Activated T-cell treated with anti-CD3 and anti-CD28 coated beads, Interleukin-2, amount 50 U/mL, for 1 hour (primary cell): ENCODE measurements around the gene STAC2.
"Not testable (repeated sequence)": the region's sequence is repeated elsewhere in the genome, so short reads cannot be mapped to it uniquely, and the experiment has no call there.

Source experiments
- DNase-seq: peaks from one replicate; pipeline ENCODE4 v3.0.0-alpha.2; 2020

Gene STAC2

DNA sequence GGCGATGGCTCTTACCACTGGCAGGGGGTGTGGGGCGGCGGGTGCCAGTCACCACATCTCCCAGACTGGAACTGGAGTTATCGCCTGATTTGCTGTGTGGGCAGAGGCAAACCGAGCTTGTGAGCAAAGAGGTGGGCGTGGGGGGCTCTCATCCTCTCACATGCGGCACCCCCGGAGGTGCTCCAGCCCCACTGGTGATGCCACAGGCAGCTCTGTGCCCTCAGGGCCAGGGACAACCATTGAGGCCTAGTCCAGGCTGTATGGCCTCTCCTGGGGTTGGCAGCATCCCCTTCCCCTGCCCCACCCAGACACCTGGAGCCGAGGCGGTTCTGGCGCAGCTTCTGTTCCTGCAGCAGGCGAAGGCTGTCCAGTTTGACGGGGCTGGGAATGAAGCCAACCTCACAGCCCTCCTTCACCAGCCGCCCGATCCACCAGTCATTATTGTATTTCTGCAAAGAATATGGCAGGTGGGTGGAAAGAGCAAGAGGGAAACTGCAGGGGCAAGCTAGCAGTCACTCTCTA lies 39.2 kb downstream of the STAC2 start:
- DNase-seq: no peak

DNA sequence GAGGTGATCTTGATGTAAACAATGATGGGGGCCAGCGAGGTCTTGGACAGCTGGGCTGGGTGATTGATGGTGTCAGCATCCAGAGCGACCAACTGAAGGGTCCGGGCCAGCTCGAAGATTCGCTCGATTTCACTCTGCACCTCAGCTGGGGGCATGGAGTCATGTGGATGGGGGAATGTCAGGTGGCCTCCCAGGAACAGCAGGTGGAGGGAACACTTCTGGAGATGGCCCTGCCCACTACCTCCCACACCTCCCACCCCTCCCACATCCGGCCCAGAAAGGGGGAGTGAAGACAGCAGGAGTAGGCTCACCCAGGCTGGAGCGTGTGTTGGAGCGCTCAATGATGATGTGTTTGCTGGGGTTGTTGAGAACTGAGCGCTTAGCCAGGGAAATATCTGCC lies 42.0 kb downstream of the STAC2 start:
- DNase-seq: no peak

DNA sequence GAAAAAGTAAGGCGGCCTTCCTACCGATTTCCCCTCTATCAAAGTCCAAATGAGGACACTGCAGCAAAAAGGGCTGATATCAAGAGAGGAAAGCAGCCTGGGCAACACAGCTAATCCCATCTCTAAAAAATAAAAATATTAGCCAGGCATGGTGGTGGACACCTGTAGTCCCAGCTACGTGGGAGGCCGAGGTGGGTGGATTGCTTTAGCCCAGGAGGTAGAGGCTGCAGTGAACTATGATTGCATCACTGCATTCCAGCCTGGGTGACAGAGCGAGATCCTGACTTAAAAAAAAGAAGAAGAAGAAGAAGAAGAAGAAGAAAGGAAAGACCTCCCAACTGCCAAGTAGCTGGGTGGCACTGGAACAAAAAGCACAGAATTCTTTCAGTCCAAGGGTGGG lies 42.7 kb downstream of the STAC2 start:
- DNase-seq: no peak

DNA sequence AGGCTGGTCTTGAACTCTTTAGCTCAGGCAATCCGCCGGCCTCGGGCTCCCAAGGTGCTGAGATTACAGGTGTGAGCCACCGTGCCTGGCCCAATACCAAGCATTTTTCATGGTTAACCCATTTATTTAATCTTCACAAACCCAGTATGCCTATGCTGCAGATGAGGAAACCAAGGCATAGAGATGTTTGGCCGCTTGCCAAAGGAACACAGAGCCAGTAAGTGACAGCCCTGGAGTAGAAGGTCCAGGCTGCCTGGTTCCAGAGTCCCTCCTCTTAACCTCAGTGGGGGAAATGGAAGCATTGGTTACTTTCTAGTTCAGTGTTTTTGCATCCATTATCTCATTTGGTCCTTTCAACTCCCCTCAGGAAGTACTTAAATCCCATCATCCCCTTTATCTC lies 44.4 kb downstream of the STAC2 start:
- no peak for DNase-seq

DNA sequence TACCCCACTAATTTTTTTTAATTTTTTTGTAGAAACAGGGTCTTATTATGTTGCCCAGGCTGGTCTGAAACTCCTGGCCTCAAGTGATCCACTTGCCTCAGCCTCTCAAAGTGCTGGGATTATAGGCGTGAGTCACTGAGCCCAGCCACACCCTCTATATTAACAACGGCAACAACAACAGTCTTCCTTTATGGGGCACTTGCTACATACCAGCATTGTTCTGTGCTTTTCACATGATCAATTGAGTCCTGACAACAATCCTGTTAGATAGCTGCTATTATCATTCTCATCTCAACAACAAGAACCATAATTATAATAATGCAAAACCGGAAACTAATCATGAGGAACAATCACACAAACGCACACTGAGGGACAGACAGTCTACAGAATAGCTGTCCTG lies 47.2 kb downstream of the STAC2 start:
- no peak for DNase-seq

DNA sequence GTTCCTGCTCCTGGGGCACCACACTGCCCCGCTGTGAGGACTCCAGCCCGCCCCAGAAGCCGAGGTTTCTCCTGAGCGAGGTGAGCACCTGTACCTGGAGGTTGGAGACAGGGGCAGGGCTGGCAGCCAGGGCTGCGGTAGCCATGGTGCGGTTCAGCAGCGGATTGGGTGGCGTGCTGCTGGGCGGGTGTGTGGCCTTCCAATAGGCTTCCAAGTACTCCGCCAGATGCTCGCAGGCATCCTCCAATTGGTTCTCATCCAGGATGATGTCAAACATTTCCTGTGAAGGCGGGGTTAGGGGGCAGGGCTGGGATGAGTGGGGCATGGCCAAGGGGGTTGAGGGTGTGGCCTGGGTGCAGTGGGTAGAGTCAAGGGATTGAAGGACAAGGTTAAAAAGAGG lies 48.5 kb downstream of the STAC2 start:
- no peak for DNase-seq

DNA sequence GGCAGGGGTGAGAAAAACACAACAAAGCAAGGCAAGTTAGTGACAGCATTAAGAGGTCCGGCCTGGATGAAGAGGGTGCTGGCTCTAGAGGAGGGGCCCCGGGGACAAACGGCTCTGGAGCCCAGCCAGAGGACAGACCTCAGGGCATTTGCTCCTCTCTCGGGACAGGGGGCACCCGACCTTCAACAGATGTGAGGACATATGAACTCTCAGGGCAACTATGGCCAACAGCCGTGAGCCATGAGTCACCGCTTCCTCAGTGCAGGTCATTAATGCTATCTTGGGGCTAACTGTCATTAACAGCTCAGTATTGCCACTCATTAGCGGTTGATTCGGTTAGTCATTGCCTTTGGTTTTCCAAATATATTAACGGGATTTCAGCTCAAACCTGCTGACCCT lies 50.1 kb downstream of the STAC2 start:
- DNase-seq: no peak

DNA sequence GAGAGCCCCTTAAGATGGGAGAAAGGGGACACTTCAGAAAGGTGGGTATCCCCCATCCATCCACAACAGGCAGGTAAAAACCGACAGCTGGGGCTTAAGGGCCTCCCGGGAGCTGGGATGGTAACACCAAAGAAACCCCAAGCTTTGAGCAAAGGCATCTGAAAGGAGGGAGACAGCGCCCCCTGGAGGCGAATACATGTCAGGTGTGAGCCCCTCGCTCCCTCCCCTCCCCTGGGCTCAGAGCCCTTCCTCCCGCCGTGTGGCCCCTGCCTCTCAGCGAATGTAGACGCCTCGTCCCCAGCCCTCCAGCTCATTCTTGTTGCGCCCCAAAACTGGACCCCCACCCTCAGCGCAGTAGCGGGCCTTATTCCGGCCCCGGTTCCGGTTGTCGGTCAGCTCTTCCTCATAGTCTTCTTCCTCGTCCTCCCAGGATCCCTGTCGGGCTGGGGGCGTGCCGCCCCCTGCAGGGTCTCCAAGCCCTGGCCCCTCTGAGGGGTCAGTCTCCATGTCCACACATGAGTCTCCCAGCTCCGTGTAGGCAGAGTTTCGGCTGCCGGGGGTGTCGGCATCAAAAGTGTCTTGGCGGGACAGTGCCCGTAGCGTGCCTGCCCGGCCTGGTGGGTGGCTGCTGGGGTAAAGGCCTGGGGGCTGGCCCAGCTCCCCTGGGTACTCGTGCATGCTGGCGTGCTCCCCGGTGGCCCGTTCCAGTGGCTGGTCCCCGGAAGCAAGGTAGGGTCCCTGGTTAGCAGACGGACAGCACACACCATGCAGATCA lies 50.6 kb downstream of the STAC2 start:
- peak; percentile 77 for DNase-seq

DNA sequence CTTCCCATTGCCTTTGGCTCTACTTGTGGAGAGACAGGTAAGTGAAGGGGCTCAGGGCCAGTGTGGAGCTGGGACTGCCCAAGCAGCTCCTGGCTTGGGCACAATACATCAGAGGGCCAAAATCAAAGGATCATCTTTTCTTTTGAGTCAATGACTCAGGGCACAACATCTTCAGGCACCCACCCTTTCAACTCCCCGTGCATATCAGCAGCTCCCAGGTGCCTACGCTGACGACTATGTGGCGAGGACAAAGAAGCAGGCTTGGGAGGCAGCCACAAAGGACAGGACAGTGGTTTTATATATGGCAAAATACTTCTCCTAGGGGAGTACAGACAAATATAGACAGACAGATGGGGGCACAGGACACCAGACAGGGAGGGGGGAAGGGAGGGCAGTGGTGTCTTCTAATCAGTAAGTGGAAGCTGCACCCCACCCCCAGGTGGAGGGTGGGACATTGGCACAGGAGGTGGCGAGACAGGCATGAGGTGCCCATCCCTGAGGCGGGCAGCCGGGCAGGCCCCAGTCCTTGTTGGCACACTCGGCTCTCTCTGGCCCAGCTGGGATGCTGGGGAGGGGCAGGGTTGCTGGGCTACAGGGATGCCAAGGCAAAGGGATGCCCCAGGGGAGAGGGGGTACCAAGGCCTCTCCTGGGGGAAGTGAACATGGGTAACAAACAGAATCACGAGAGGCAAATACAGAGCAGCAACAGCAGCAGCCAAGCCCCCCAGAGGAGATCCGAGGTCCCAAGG lies 52.0 kb downstream of the STAC2 start:
- DNase-seq: no peak

DNA sequence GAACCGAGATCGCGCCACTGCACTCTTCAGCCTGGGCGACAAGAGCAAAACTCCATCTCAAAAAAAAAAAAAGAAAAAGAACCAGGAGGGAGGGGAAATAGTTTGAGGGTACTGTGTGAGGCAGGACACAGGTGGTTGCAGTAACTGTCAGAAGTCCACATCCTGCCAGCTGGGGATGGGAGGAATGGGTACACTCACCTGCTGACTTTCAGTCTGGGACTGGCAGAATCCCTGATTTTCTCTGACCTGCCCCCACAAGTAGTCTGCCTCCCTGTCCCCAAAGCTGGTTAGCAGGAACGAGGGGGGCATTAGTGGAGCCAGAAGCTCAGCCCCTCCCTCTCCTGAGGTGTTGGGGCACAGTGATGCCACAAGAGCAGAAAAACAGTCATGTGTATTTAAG lies 52.7 kb downstream of the STAC2 start:
- DNase-seq: no peak

DNA sequence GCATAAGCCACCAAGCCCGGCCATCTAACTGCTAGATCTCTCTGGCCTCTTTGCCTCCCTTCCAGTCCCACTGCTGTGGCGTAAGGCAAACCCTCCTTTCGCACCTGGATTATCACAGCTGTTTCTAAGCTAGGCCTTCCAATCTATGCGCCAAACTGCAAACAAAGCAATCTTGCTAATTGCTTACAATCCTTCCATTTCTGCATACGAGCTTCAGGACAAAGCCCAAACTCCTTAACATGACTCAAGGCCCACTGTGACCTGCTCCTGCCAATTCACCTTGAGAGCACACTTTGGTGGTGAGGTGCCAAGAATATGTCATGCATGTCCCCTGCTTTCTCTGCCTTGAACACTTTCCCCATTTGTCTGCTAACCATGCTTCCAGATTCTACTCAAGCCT lies 53.8 kb downstream of the STAC2 start:
- DNase-seq: no peak

DNA sequence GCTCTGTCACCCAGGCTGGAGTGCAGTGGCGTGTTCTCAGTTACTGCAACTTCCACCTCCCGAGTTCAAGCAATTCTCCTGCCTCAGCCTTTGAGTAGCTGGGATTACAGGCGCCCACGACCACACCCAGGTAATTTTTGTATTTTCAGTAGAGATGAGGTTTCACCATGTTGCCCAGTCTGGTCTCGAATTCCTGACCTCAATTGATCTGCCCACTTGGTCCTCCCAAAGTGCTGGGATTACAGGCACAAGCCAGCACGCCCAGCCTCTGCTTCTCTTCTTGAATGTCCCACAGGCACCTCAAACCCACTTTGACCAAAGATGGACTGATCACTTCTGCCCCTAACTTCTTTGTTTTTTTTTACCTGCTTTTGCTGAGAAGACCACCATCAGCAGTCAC lies 55.2 kb downstream of the STAC2 start:
- no peak for DNase-seq

DNA sequence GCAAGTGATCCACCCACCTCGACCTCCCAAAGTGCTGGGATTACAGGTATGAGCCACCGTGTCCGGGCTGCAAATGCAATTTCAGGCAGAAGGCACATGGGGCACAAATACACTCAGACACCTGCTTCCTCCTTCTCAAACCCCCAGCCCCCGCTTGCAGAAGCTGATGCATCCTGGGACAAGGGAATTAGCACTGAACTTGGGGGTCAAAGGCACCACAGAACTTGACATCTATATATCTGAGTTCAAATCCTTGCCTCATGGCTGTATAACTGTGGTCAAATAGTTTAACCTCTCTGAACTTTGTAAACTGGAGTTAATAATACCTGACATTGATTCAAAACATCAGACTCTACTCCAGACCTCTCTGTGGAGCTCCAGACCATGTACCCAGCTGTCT lies 55.6 kb downstream of the STAC2 start:
- no peak for DNase-seq

DNA sequence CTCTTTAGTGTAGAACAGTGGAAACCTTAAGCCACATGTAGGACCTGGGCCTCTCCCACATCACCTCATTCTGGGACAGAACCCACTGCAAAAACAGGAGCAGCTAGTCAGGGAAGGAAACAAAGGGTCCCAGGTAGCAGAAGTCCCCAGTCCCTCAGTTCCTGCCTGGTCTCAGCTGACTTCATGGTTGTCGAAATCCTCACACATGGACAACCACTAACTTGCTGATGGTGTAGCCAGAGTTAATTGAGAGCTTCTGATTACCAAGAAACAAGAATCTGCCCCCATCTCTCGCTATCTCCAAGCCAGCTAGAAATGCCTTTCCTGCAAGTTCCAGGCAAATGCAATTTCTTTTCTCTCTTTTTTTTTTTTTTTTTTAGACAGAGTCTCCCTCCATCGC lies 56.2 kb downstream of the STAC2 start:
- no peak for DNase-seq

DNA sequence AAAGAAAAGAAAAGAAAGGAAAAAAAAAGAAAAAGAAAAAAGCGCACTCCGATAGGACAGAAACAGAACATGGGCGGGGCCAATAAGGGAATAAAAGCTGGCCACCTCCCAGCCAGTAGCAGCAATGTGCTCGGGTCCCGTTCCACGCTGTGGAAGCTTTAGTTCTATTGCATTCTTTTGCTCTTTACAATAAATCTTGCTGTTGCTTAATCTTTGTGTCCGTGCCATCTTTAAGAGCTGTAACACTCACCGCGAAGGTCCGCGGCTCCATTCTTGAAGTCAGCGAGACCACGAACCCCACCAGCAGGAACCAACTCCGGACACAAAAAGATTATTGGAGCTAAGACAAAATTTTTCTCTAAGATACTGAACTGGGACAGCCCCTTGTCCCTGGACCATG lies 56.6 kb downstream of the STAC2 start:
- DNase-seq: no peak

DNA sequence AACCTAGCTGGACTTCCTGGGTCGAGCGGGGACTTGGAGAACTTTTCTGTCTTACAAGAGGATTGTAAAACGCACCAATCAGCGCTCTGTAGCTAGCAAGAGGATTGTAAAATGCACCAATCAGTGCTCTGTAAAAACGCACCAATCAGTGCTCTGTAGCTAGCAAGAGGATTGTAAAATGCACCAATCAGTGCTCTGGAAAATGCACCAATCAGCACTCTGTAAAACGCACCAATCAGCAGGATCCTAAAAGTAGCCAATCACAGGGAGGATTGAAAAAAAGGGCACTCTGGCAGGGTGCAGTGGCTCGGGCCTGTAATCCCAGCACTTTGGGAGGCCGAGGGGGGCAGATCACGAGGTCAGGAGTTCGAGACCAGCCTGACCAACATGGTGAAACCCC lies 57.2 kb downstream of the STAC2 start:
- DNase-seq: not testable (repeated sequence)

DNA sequence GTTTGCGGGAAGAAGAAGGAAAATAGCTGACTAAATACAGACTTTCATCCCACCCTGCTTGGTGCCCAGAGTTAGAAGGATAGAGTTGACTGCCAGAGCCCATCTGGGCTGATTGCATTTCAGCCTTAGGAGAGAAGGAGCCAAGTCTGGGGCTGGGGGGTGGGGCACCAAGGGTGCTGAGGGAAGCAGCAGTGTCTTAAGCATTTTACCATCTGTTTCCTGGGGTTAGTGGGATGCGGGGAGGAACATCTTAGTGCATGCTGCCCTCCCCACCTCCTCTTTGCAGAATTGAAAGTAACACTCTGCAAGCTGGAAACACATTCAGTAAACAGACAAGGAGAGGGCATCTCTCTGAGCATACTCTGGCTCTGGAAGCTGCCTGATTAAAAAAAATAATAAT lies 58.3 kb downstream of the STAC2 start:
- no peak for DNase-seq

DNA sequence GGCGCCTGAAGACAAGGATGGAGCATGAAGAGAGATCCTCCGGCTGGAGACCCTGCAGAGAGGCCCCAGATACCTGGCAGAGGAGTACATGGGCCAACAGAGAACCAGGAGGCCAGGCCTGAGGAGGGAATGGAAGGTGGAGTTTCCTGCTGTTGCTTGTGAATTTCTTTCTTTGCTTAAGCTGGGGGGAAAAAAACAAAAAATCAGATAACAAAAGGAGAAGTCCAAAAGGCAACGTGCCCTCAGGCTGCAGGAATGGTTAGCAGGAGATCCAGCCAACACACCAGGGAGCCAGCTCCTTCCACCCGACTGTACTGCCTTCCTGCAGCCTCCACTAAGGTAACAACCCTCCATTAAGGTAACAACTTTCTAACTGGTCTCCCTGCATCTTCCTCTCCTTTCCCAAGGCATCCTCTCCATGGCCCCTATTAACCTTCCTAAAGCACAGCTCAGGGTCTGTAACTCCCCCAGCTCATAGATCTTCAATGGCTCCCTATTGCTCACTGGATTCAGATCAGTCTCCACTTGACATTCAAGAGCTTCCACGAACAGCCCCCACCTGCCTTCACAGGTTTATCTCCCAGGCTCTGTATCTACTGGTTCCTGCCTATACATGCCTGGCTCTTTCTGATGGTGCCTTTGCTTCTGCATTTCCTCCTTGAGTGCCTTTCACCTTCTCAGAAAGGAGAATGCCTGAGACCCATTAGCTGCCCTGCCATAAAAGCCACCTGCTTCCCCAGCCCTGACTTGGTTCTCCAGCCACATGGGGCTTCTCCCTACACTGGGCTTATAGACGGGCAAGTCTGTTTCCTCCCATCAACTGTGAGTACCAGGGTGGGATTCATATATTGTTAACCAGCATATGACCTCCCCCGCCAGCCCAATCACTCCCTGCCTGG lies 59.1 kb downstream of the STAC2 start:
- DNase-seq: no peak

DNA sequence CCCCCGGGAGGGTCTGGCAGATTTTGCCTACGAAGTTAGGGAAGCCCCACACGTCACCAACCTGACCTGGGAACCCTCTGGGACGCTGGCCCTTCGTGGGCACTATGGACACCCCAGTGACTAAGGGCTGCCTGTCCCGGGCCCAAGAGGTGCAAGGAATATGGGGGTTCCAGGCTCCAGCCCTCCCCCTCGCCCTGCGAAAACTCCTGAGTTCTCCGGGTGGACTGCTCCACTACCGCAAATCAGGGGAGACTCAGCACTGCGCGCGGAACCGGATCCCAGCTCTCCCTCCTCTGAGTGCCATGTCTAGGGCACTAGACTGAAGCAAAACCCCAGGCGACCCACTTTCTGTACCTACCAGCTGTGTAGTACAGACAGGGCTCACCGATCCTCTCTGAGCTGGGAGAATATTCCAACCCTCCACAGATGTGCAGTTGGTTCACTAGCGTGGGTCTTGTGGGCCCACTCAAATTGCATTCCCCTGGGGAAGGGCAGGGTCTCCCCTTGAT lies 59.9 kb downstream of the STAC2 start, which contains the start of gene ARL5C:
Gene ARL5C (minus strand): TSS at position 321 of the 509 bp plus-strand sequence. CDS start 401 bp downstream, outside the sequence.
- no peak for DNase-seq

DNA sequence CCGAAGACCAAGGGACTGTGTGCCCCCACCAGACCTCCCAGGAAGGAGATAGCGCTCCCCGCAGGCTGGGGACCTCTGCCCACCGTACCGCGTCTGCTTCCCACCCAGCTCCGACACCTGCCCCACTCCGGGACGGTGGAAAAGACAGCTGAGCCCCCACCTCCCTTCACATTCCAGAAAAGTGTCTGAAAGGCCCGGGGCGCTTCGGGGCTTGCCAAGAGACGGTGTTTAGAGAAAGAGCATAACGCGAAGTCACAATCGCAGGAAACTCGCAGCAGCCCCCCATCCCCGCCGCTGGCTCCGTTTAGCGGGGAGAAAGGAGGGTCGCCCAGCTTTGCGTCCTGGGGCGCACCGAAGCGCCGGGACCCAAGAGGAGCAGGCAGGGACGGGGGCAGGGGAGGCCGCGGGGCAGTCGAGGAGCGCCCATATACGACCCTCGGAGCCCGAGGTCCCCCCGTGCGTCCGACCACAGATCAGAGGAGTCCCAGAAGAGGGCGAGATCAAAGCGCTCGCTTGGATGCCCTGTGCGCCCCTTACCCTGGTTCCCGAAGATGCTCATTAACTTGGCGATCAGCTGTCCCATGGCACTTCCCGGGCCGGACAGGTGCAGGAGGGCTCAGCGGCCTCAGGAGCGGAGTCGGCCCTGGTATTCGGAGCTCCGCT lies 60.4 kb downstream of the STAC2 start:
- no peak for DNase-seq

DNA sequence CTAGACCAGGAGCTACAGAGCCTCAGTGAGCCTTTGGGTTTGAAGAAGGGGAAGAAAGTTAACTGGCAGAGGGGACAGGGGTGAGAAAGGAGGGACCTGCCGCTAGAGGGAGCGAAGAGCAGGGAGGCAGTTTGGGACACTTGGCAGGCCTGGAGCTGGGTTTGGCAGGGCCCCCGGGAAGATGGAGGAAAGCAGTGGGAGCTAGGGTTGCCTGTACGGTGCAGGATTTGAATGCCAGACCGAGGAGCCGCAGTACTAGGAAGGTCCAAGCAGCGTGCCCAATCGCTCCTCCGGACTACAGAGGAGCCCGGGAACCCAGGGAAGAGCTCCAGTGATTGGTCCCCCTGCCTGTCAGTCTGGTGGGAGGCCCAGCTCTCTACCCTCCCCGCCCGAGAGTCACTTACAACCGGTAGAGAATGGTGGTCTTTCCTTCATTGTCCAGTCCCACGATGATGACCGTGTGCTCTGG lies 61.0 kb downstream of the STAC2 start:
- peak; percentile 72 for DNase-seq

DNA sequence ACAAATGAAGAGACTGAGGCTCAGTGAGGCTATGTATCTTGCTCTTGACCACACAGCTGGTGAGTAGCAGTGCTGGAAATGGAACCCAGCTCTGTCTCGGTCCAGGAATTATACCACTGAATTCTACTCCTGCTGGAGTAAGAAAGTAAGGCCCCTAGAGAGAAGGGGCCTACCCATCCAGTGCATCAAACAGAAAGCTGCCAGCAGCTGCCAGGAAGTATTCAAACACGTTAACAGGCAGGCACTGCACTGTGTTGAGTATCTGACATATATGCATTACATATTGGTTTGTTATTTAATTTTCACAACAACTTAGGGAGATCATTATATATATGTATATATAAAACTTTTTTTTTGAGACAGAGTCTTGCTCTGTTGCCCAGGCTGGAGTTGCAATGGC lies 63.8 kb downstream of the STAC2 start:
- DNase-seq: no peak
